LNCAP (cell line): ENCODE results near the gene FST.

ENCODE experiments used
- TF ChIP-seq, protein P1 (sequence below): fragments of 450-650 bp; IDR thresholded peaks from 2 replicates; pipeline ENCODE4 v1.5.1; 2017; ENCODE audit warnings: mild to moderate bottlenecking

FST gene

GRCh38 chr5:53475320-53475719 lies 5.1 kb upstream of the FST start:
- TF ChIP-seq, protein P1, sequence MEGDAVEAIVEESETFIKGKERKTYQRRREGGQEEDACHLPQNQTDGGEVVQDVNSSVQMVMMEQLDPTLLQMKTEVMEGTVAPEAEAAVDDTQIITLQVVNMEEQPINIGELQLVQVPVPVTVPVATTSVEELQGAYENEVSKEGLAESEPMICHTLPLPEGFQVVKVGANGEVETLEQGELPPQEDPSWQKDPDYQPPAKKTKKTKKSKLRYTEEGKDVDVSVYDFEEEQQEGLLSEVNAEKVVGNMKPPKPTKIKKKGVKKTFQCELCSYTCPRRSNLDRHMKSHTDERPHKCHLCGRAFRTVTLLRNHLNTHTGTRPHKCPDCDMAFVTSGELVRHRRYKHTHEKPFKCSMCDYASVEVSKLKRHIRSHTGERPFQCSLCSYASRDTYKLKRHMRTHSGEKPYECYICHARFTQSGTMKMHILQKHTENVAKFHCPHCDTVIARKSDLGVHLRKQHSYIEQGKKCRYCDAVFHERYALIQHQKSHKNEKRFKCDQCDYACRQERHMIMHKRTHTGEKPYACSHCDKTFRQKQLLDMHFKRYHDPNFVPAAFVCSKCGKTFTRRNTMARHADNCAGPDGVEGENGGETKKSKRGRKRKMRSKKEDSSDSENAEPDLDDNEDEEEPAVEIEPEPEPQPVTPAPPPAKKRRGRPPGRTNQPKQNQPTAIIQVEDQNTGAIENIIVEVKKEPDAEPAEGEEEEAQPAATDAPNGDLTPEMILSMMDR = no peak

DNA sequence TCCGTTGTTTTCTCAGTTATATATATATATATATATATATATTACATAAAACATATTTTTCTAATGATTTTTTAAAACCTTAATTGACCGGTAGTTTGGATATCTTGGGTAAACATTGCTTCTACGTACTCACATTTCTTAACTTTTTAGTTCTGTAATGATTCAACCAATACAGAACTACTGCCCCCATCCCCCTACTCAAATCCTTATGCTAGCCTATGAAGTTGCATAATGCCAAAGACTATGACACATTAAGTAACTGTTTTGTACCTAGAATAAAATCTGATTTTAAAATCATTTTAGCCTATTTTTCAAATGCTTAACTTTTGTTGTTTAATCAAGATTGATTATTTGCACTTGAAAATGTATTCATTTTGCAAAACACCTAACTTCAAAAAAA lies 4.4 kb upstream of the FST start:
- TF ChIP-seq, protein P1 = no peak

- TF ChIP-seq, protein P1 = no peak
These were observed 3.6 kb upstream of the FST start for GRCh38 chr5:53476531-53477480.

- TF ChIP-seq, protein P1 = peak; percentile 76
These were observed 1.9 kb upstream of the FST start for GRCh38 chr5:53478411-53479044.

DNA sequence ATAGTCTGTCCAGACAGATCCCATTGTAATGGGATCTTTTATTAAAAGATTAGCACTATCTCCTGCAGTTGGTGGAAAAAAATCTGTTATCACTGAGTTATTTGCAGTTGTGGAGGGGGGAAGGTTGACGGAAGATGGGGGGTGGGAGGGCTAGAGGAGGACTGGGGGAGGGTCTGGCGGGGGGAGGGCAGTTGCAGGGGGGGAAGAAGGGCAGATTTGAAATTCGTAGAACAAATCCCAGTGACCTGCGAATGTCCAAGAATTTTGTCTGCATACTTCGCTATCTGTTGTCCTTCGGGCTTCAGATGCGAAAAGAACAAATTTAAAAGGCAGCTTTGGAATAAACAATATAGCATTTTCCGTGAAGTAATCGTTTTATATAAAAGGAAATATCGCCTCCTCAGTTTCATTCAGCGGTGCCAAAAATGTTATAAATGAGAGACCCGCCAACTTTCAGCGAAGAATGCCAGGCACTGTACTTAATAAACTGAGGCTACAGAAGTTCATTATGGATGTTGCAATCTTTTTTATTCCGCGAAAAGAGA lies 1.3 kb upstream of the FST start:
- TF ChIP-seq, protein P1 = no peak

GRCh38 chr5:53479590-53480415 lies 626 bp upstream of the FST start:
- TF ChIP-seq, protein P1 = no peak
